Stimulated activated CD4-positive, alpha-beta T cell treated with anti-CD3 and anti-CD28 coated beads, Interleukin-12 subunit alpha, Interleukin-12 subunit beta, amount 100 ng/mL, for 4 hours (primary cell): ENCODE data around the gene HSP90AB1.

Experiments
- DNase-seq: peaks from one replicate; pipeline ENCODE4 v3.0.0-alpha.2; 2020

Gene HSP90AB1

DNA sequence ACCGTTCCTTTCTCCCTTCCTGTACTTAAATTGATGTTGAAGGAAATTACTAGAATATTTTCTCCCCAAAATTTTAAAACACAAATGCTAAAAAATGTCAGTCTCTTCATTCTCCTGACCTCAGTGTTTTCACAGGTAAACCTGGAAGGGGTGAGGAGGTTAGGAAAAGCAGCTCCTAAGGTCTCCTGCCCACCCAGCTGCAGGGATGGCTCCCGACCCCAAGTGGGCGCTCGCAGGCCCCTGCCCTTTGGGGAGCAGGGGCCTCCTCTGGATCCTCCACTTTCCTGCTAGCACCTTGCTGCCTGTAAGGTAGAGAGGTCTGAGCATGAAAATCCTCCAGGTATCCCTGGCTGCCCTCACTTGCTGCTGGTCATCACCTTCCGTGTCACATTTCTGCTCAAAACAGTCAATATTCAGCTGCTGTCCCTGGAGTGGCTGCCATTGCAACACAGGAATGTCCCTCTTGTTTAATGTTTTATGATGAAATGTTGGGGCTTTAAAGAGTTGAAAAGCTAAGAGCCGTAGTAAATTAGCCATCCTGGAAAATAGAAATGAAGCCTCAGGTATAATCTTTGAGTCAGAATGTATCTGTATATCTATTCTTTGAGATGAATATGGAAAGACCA is 10.9 kb upstream of the HSP90AB1 start:
- no peak for DNase-seq

DNA sequence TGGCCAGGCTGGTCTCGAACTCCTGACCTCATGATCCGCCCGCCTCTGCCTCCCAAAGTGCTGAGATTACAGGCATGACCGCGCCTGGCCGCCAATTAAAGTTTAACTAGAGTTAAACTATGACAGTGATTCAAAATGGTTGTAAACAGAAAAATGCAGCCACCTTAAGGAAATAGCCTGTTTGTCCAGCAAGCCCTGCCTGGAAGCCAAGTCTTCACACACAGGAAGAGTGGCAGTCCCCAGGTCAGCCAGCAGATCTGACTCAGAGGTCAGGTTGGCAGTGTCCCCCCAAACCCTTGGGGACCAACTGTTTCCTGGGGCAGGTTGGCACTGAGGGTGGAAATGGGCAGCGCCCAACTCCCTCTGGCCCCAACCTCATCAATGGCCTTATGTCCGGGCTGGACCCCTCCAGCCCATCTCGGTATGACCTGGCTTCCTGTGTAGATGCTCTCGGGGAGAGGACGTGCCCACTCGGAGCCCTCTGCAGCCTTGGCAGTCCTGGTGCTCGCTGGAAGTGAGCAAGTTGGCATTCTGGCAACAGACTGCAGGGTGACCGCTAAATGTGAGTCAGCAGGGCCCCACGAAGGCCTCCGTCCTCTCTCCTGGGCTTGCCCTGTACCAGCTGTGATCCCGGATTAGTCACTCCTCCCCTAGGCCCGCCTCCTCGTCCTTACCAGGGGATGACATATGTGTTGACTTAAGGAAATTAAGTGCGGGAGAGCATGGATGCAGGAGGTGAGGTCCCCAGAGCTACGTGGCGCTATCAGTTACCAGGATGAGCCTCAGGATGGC is 9.7 kb upstream of the HSP90AB1 start:
- peak; percentile 58 for DNase-seq

DNA sequence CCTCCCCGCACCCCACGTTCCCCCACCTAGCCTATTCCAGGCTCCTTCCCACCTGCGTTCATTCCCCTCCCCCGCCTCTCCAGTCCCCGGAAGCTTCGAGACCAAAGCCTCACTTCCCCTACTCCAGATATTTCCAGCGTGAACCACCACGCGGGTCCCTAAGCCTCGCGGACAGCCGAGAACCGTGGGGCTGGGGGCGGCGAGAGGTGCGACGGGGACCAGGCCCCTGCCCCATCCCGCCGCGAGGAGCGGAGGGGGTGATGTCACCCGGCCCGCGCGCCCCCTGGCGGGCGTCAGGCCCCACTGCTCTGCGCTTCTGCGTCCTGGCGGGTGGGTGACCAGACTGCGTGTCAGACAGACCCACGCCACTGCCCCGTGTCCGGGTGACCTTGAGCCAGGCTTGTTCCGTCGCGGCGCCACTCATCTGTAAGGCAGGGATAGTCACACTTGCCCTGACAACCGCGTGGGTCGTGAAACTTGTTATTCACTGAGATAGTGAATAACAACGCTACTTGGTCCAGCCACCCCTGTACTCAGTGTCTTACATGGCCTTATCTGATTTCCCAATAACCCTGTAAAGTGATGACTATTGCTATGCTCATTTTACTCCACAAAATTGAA is 9.0 kb upstream of the HSP90AB1 start:
- peak; percentile 72 for DNase-seq

DNA sequence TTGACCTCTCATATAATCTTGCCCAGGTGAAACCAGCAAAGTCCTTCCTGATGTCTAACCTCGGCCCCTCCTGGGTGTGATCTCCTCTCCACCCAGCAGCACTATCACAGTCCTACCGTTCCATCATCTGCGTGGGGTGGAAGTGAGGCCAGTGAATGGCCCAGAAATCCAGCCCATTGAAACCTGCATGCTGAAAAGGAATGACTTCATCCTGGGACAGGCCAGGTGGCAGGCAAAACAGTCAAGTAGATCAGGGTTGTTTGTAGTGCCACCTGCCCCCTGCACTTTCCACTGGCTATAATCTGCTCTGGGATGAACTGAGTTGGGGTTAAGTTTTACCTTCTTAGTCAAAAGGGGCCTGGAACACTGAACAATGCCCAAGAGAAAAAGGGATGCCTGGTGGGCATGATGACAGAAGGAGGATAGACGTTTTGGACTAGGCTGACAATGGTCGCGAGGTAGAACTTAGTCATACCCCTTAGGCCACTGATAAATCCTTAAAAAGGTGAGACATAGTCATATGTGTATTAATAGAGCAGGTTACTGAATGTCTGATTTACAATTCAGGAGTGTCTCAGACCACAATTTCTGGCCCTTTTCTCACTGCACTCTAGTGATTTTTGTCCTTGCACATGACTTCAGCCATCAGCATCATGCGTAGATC is 8.1 kb upstream of the HSP90AB1 start:
- no peak for DNase-seq

DNA sequence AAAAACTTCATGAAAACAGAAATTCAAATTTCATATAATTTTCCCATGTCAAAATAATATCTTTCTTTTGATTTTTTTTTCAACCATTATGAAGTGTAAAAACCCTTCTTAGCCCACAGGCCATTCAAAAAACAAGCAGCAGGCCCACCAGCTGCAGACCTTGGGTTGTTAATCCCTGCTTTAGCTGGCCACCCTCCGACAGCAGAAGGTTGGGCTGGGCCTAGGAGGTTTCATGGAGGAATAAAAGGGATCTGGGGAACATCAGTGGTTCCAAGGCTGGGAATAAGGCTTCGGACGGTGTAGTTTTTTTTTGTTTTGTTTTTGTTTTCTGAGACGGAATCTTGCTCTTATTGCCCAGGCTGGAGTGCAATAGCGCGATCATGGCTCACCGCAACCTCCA is 3.6 kb upstream of the HSP90AB1 start:
- no peak for DNase-seq

DNA sequence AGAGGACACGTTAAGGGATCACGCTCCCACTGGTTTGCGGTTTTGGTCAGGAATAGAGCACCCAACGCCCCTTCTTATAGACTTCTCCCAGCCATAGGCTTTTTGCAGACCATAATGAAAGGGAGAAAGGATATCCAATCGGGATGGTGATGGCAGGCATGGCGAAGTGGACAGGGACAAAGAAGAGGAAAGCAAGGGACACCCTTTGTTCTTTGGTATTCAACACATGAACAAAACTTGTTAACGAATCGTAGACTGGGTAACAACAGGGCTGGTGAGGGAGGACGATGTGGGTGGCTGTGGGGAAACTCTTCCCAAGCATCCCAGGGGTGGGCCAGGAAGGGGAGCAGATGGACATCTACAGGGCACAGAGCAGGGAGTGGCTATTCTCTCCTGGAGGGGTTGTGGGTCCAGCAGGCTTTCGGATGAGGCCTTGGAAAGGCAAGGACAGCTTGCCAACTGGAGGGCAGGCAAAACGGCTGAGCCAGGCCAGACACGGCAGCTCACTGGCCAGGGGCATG is 1.4 kb upstream of the HSP90AB1 start:
- DNase-seq: no peak

DNA sequence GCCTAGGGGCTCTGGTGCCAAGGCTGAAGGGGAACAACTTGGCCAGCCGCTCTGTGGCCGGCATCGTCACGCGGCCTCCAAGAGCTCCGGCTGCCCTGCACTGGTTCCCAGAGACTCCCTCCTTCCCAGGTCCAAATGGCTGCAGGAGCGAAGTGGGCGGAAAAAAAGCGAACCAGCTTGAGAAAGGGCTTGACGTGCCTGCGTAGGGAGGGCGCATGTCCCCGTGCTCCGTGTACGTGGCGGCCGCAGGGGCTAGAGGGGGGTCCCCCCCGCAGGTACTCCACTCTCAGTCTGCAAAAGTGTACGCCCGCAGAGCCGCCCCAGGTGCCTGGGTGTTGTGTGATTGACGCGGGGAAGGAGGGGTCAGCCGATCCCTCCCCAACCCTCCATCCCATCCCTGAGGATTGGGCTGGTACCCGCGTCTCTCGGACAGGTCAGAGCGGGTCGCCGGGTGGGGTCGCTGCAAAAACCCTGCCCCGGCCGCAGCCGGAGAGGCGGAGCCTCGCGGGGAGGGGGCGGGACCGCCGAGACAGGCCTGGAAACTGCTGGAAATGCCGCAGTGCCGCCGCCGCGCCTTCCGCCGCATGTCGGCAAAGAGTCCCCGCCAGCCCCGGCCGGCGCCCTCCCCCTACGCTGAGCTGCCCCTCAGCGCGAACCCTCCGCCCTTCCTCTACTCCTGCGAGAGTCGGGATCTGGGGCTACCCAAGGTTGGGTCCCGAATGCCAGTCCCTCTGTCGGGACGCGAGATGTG is 814 bp upstream of the HSP90AB1 start:
- peak; percentile 90 for DNase-seq

DNA sequence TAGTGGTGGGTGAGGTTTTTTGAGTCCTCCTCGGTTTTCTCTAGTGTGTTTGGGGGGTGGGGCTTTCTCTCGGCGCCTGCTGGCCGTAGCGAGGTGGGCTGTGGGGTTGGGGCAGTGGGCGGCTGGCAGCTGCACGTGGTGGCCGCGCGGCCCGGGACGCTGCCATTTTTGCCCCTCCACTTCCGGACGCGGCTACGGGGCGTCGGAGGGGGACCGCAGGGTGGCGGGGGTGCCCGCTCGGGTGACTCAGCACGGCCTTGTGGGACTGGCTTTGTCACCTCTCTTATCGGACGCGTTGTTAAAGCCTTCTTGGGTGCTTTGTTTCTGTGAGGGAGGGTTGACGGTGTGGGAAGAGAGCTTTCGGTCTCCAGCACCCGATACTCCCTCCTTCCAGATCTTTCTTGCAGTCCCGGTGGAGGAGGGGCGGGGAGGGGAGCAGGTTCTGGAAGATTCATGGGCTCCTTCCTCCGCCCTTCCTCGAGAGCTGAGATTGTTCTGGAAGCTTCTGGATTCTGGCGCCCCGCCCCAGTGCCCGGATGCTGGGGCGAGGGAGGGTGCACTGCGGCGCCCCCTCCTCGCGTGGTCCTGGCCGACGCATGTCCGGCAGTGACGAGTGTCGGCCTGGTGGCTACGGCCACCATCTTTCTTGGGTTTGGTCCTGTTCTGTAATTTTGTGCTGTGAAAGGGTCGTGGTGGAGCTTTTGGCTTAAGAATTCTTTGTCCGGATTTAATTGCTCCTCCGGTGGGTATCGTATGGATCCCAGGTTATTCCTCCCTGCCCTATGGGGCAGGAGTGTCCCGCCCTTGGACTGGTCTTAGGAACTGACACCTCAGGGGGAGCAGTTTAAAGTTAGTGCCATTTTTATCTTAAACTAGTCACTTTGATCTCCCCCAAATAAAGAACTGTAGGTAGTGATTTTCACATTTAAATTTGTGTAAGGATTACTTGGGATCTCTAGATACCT is 719 bp downstream of the HSP90AB1 start:
- peak; percentile 86 for DNase-seq

DNA sequence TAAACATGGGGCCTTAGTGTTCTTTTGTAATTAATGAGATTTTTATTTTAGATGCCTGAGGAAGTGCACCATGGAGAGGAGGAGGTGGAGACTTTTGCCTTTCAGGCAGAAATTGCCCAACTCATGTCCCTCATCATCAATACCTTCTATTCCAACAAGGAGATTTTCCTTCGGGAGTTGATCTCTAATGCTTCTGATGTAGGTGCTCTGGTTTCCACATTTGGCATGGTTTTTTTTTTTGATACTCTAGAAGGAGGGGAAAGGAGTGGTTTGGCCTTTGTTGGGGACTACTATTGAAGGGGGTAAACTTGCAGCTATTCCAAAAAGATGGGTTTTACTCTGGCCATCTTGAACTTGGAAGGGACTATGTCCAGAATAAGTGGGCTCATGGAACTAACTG is 1.7 kb downstream of the HSP90AB1 start:
- DNase-seq: no peak

DNA sequence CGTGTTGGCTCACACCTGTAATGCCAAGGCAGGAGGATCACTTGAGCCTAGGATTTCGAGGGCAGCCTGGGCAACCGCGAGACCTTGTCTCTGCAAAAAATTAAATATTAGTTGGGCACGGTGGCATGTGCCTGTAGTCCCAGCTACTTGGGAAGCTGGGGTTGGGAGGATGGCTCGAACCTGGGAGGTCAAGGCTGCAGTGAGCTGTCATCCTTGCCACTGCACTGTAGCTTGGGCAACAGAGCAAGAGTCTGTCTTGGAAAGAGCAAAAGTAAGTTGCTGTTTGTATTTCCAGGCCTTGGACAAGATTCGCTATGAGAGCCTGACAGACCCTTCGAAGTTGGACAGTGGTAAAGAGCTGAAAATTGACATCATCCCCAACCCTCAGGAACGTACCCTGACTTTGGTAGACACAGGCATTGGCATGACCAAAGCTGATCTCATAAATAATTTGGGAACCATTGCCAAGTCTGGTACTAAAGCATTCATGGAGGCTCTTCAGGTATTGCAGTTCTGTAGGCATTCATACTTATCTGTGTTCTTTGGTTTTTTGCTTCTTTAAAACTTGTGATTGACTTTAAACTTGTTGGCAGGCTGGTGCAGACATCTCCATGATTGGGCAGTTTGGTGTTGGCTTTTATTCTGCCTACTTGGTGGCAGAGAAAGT is 2.3 kb downstream of the HSP90AB1 start:
- DNase-seq: no peak

DNA sequence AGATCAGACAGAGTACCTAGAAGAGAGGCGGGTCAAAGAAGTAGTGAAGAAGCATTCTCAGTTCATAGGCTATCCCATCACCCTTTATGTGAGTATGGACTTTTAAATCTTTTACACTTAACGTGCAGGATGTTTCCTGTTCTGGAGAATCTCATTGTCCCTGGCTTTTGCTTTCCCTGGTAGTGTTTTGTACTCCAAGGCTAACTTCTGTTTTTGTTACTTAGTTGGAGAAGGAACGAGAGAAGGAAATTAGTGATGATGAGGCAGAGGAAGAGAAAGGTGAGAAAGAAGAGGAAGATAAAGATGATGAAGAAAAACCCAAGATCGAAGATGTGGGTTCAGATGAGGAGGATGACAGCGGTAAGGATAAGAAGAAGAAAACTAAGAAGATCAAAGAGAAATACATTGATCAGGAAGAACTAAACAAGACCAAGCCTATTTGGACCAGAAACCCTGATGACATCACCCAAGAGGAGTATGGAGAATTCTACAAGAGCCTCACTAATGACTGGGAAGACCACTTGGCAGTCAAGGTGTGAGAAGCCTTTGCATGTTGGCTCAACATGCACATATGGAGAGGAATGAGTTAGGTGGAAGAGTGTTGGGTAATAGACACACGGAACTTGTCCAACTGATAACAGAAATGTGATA is 3.3 kb downstream of the HSP90AB1 start:
- no peak for DNase-seq

DNA sequence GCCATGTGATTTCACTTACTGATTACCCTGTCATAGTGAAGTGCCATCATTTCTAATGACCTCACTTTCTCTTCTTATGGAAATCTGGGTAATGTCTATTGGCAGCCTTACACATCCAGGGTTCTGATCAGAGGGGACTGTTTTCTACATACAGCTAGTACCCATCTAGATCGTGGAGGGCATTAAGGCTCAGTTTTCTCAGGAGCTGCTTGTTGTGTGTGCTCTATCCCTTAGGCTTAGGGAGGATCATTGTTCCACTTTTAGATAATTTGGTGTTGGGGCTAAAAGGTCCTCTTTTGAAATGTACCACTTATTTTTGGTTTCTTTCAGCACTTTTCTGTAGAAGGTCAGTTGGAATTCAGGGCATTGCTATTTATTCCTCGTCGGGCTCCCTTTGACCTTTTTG is 3.8 kb downstream of the HSP90AB1 start:
- no peak for DNase-seq

DNA sequence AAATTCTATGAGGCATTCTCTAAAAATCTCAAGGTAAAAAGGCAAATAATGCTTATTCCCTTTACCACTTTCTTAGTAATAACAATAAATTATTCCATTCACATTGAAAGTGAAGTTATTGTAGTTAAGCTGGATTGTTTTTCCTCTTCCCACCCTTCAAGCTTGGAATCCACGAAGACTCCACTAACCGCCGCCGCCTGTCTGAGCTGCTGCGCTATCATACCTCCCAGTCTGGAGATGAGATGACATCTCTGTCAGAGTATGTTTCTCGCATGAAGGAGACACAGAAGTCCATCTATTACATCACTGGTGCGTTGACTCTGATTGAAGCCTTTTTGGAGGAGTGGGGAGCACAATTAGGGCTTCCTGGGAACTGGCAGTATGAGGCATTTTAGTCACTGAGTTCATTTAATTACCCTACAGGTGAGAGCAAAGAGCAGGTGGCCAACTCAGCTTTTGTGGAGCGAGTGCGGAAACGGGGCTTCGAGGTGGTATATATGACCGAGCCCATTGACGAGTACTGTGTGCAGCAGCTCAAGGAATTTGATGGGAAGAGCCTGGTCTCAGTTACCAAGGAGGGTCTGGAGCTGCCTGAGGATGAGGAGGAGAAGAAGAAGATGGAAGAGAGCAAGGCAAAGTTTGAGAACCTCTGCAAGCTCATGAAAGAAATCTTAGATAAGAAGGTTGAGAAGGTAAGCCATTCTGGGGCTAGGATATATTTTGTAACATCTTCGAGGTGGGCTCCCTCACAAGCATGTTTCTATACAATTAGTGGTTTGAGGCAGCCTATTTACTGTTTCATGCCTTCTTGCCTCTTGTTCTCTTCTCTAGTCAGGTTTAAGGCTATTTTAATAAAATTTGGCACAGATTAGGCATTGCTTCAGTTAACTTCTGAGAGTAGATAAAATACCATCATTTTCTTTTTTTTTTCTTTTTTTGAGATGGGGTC is 4.9 kb downstream of the HSP90AB1 start:
- DNase-seq: no peak

DNA sequence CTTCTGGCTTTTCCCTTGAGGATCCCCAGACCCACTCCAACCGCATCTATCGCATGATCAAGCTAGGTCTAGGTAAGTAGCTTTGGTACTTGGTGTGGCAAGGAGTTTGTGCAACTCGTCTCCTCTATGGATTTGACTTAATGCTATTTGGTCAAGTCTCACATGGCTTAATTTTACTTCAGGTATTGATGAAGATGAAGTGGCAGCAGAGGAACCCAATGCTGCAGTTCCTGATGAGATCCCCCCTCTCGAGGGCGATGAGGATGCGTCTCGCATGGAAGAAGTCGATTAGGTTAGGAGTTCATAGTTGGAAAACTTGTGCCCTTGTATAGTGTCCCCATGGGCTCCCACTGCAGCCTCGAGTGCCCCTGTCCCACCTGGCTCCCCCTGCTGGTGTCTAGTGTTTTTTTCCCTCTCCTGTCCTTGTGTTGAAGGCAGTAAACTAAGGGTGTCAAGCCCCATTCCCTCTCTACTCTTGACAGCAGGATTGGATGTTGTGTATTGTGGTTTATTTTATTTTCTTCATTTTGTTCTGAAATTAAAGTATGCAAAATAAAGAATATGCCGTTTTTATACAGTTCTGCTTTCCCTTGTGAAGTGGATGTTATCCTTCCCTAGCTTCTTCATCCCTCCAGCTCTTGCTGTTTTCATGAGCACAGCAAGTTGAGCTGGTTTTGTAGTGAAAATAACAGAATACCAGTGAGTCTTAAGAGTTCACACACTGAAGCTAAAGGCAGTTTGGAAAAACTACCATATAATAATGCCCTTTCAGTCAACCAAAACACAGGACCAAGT is 6.6 kb downstream of the HSP90AB1 start:
- peak; percentile 38 for DNase-seq

DNA sequence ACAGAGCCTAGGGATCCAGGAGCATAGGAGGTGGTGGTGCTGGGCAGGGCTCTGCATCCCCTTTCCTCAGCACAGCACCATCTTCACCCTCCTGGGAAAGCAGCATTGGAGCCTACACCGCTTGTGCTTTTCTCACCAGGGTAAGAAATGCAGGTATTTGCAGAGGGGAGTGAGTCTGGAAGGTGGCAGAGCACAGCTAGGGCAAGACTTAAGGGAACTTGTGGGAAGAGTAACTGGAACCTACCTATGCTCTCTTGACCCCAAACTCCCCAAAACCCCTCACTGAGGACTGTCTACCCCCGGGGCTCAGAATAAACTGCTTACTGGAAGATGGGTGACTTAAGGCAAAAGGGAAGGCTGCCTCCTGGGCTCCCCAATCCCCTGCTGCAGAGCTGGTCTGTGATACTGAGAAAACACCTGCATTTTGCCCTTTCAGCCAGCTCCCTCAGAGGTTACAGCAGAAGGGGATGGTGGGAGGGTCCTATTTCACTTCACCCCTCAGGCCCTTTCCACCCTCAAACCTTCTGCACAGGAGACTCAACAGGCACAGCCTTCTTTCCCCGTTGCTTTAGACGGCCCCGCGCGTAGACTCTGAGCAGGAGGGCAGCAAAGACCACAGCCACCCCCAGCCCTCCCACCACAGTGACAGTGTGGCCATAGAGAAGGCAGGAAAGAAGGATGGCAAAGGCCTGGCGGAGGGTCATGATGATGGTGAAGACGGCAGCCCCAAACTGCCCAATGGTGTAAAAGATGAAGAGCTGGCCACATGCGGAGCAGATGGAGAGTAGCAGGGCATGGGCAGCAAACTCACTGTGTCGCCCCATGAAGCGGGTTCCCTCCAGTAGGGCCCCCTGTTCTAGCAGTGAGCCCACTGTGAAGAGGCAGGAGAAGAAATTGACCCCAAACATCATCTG is 7.5 kb downstream of the HSP90AB1 start:
- peak; percentile 39 for DNase-seq

DNA sequence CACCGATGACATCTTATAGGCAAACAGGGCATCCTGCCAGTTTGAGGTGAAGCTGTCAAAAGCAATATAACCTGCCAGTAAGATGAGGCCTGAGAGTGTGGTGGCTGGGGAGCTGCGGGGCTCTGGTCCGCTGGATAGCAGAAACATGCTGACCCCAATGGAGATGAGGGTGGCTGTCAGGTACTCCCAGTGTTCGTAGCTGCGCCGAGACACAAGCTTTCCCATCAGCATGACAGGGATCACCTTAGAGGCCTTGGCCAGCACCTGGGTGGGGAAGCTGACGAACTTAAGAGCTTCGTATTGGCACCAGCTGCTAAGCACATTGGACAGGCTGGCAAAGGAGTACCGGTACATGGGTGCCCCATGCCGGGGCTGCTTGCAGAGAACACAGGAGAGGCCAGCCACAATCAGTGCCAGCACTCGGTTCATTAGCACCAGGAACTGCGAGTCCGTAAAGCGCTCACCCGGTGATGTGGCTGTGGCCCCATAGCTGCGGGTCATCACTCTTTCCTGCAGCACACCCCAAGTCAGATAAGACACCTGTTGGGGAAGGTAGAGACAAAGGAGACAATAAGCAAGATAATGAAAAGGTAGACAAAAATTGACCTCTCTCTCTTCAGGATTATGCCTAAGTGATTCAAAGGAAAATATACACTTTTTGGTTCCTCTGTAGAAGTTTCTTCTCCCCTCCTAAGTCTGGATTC is 8.4 kb downstream of the HSP90AB1 start:
- peak; percentile 45 for DNase-seq
